HepG2 (cell line): ENCODE measurements around the gene PIGW. TPM values are rescaled to one million over a fixed set of nuclear protein-coding genes. Genes with fewer than 3 reads are reported as not detected.

Experiments
- CCAR2 ChIP-seq: fragments of 200-400 bp; formaldehyde crosslinking; optimal IDR thresholded peaks from 2 replicates; pipeline ENCODE3; 2018; ENCODE audit warnings: low read depth, mild to moderate bottlenecking, low read length, moderate library complexity
- DNMT1 ChIP-seq: sonication (generic); formaldehyde crosslinking; IDR thresholded peaks from 2 replicates; pipeline ENCODE4 v1.5.1; 2020; ENCODE audit warnings: mild to moderate bottlenecking, missing genetic modification reagents
- ELF1 ChIP-seq: sonication (generic); formaldehyde crosslinking; IDR thresholded peaks from 2 replicates; pipeline ENCODE4 v1.4.0; 2020; ENCODE audit warnings: missing genetic modification reagents
- FOXM1 ChIP-seq: sonication (generic); formaldehyde crosslinking; IDR thresholded peaks from 2 replicates; pipeline ENCODE4 v1.5.0; 2020; ENCODE audit warnings: missing genetic modification reagents
- GLI4 ChIP-seq: sonication (generic); formaldehyde crosslinking; IDR thresholded peaks from 2 replicates; pipeline ENCODE4 v1.5.1; 2020; ENCODE audit warnings: missing genetic modification reagents, mild to moderate bottlenecking, moderate library complexity, borderline replicate concordance
- NCOR1 ChIP-seq: fragments of 200-600 bp; sonication (generic); IDR thresholded peaks from 2 replicates; pipeline ENCODE4 v1.7.0; 2017; ENCODE audit warnings: antibody characterized with exemption, low read length, borderline replicate concordance
- NFIB ChIP-seq: sonication (generic); formaldehyde crosslinking; IDR thresholded peaks from 2 replicates; pipeline ENCODE4 v1.9.0; 2021; ENCODE audit warnings: missing genetic modification reagents, mild to moderate bottlenecking, borderline replicate concordance
- SKI ChIP-seq: fragments of 450-650 bp; IDR thresholded peaks from one replicate; pipeline ENCODE4 v1.6.1; 2018; ENCODE audit warnings: mild to moderate bottlenecking; ENCODE audit not compliant: partially characterized antibody
- SMARCE1 ChIP-seq: fragments of 450-650 bp; IDR thresholded peaks from 2 replicates; pipeline ENCODE4 v1.6.1; 2017; ENCODE audit warnings: borderline replicate concordance
- SP1 ChIP-seq, 2 experiments: fragments of 450-650 bp in 1 of 2; sonication (generic) in 1 of 2; formaldehyde crosslinking in 1 of 2; IDR thresholded peaks; 2 replicates each; pipeline versions ENCODE4 v1.4.0 to v1.6.1; 2016 to 2020; ENCODE audit warnings: missing genetic modification reagents in 1 of 2
- TEAD2 ChIP-seq: sonication (generic); formaldehyde crosslinking; IDR thresholded peaks from 2 replicates; pipeline ENCODE4 v1.9.0; 2021; ENCODE audit warnings: missing genetic modification reagents
- ZFP36 ChIP-seq: fragments of 150-350 bp; IDR thresholded peaks from 2 replicates; pipeline ENCODE4 v1.6.1; 2018; ENCODE audit warnings: borderline replicate concordance, low read length, low read depth; ENCODE audit not compliant: partially characterized antibody
- ZNF468 ChIP-seq: sonication (generic); formaldehyde crosslinking; IDR thresholded peaks from 2 replicates; pipeline ENCODE4 v1.8.0; 2022; ENCODE audit warnings: mild to moderate bottlenecking, moderate library complexity, missing genetic modification reagents
- polyA plus RNA-seq, 8 experiments: library from polyadenylated mRNA; depleted of rRNA in 3 of 8; stranded (reverse) in 7 of 8; unstranded in 1 of 8; fragments of >200 nt; fragmentation: Illumina TruSeq in 4 of 8; extraction: Trizol in 4 of 8; gene quantifications; 2 replicates each; pipeline versions ENCODE4 v1.2.1 to v1.2.3, GENCODE V29; 2011 to 2016; ENCODE audit warnings: low read depth in 4 of 8, missing spikeins in 1 of 8, mixed read lengths in 1 of 8; ENCODE audit not compliant: insufficient read depth in 1 of 8
- total RNA-seq, 5 experiments: library from RNA; depleted of rRNA; stranded (reverse); fragments of >200 nt; fragmentation: Illumina TruSeq; extraction: Trizol; gene quantifications; 2 replicates each; pipeline ENCODE4 v1.2.3, GENCODE V29; 2016; ENCODE audit warnings: low read depth in 1 of 5
- TF ChIP-seq, protein P1 (sequence below): sonication (generic); formaldehyde crosslinking; conservative IDR thresholded peaks from 2 replicates; pipeline ENCODE4 v1.4.0; 2020; ENCODE audit warnings: missing genetic modification reagents
- TF ChIP-seq, protein P2 (sequence below): sonication (generic); formaldehyde crosslinking; IDR thresholded peaks from 2 replicates; pipeline ENCODE4 v1.4.0; 2020; ENCODE audit warnings: missing genetic modification reagents
- TF ChIP-seq, protein P3 (sequence below): sonication (generic); formaldehyde crosslinking; IDR thresholded peaks from 2 replicates; pipeline ENCODE4 v1.8.1; 2023; ENCODE audit warnings: missing genetic modification reagents, mild to moderate bottlenecking, borderline replicate concordance
- TF ChIP-seq, protein P4 (sequence below): IDR thresholded peaks from 2 replicates; pipeline ENCODE4 v1.6.1; 2016; ENCODE audit warnings: missing compliant biosample characterization, missing genetic modification reagents, borderline replicate concordance
- TF ChIP-seq, protein P5 (sequence below): sonication (generic); formaldehyde crosslinking; IDR thresholded peaks from 2 replicates; pipeline ENCODE4 v1.5.0; 2020; ENCODE audit warnings: mild to moderate bottlenecking, missing genetic modification reagents, borderline replicate concordance

PIGW gene
- total and polyA plus RNA-seq, 2 of the 13 experiments (the other 11 are each of a cell fraction or from before 2014, with no cell fraction given) = 9.0 to 24.0 TPM

DNA sequence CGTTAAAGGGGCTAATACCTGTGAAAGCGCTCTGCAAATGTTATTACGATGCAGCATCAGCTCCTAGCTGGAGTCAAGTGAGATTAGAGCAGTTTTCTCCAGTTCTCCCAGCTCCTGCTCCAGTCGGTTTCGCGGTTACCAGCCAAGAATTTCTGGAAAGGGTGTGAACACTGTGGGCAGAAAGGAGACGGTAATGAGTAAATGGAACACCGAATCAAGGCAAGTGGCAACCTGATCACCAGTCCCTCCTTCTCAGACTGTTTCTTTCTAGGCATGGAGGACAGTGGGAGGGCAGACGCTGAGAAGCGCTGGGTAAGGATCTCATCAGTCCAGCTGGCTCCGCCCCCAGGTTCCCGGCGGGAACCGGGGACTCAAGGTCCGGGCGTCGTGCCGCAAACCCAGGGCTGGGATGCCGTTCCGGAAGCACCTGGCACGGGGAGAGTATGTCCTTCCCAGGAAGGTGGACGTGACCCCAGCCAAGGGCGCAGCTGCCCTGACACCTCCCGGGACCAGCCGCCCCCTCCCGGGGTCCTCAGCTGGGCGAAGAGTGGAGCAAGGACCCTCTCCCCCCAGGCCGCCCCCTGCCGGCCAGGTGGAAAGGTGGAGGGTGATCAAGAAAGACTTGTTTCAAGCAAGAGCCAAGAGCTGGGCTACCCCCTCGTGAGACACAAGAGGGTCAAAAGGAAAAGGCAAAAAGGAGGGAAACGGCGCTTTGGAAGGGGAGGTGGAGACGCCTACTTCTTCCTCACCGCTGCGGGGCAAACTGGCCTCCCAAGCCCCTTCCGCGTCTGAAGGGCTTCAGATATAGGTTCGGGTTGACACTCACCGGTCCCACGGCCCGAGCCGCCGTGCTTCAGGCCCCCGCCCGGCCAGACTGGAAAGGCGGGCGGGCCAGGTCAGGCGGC is 600 bp upstream of the PIGW start (continued):
- TF ChIP-seq DNMT1 (CRISPR knock-in tag) = no peak
- TF ChIP-seq GLI4 (CRISPR knock-in tag) = no peak
- no peak for TF ChIP-seq ZFP36
- TF ChIP-seq, protein P1, sequence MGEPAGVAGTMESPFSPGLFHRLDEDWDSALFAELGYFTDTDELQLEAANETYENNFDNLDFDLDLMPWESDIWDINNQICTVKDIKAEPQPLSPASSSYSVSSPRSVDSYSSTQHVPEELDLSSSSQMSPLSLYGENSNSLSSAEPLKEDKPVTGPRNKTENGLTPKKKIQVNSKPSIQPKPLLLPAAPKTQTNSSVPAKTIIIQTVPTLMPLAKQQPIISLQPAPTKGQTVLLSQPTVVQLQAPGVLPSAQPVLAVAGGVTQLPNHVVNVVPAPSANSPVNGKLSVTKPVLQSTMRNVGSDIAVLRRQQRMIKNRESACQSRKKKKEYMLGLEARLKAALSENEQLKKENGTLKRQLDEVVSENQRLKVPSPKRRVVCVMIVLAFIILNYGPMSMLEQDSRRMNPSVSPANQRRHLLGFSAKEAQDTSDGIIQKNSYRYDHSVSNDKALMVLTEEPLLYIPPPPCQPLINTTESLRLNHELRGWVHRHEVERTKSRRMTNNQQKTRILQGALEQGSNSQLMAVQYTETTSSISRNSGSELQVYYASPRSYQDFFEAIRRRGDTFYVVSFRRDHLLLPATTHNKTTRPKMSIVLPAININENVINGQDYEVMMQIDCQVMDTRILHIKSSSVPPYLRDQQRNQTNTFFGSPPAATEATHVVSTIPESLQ (CRISPR knock-in tag) = no peak
- no peak for TF ChIP-seq NCOR1
- no peak for TF ChIP-seq SP1 (IDR thresholded peaks at IDR 0.05)
- 0 out of 2 replicates have a peak, but pooled peaks have one; percentile 43 for TF ChIP-seq SP1 (CRISPR knock-in tag; IDR thresholded peaks at IDR 0.05)
- TF ChIP-seq, protein P2, sequence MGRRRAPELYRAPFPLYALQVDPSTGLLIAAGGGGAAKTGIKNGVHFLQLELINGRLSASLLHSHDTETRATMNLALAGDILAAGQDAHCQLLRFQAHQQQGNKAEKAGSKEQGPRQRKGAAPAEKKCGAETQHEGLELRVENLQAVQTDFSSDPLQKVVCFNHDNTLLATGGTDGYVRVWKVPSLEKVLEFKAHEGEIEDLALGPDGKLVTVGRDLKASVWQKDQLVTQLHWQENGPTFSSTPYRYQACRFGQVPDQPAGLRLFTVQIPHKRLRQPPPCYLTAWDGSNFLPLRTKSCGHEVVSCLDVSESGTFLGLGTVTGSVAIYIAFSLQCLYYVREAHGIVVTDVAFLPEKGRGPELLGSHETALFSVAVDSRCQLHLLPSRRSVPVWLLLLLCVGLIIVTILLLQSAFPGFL (CRISPR knock-in tag) = no peak
- TF ChIP-seq SKI = no peak
- no peak for TF ChIP-seq CCAR2
- TF ChIP-seq TEAD2 (CRISPR knock-in tag) = no peak
- TF ChIP-seq ELF1 (CRISPR knock-in tag) = peak; percentile 58; the same call in 1 of the 2 replicates
- no peak for TF ChIP-seq NFIB
- TF ChIP-seq ZNF468 (CRISPR knock-in tag) = no peak
- no peak for TF ChIP-seq SMARCE1
- TF ChIP-seq, protein P3, sequence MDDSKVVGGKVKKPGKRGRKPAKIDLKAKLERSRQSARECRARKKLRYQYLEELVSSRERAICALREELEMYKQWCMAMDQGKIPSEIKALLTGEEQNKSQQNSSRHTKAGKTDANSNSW = no peak
- TF ChIP-seq FOXM1 (CRISPR knock-in tag) = no peak
- TF ChIP-seq, protein P4, sequence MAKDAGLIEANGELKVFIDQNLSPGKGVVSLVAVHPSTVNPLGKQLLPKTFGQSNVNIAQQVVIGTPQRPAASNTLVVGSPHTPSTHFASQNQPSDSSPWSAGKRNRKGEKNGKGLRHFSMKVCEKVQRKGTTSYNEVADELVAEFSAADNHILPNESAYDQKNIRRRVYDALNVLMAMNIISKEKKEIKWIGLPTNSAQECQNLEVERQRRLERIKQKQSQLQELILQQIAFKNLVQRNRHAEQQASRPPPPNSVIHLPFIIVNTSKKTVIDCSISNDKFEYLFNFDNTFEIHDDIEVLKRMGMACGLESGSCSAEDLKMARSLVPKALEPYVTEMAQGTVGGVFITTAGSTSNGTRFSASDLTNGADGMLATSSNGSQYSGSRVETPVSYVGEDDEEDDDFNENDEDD (CRISPR knock-in tag) = peak; percentile 84
- TF ChIP-seq, protein P5, sequence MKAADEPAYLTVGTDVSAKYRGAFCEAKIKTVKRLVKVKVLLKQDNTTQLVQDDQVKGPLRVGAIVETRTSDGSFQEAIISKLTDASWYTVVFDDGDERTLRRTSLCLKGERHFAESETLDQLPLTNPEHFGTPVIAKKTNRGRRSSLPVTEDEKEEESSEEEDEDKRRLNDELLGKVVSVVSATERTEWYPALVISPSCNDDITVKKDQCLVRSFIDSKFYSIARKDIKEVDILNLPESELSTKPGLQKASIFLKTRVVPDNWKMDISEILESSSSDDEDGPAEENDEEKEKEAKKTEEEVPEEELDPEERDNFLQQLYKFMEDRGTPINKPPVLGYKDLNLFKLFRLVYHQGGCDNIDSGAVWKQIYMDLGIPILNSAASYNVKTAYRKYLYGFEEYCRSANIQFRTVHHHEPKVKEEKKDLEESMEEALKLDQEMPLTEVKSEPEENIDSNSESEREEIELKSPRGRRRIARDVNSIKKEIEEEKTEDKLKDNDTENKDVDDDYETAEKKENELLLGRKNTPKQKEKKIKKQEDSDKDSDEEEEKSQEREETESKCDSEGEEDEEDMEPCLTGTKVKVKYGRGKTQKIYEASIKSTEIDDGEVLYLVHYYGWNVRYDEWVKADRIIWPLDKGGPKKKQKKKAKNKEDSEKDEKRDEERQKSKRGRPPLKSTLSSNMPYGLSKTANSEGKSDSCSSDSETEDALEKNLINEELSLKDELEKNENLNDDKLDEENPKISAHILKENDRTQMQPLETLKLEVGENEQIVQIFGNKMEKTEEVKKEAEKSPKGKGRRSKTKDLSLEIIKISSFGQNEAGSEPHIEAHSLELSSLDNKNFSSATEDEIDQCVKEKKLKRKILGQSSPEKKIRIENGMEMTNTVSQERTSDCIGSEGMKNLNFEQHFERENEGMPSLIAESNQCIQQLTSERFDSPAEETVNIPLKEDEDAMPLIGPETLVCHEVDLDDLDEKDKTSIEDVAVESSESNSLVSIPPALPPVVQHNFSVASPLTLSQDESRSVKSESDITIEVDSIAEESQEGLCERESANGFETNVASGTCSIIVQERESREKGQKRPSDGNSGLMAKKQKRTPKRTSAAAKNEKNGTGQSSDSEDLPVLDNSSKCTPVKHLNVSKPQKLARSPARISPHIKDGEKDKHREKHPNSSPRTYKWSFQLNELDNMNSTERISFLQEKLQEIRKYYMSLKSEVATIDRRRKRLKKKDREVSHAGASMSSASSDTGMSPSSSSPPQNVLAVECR (CRISPR knock-in tag) = no peak
